ENCODE measurements around the gene ETNK1. TPM values are rescaled to one million over a fixed set of nuclear protein-coding genes. Genes with fewer than 3 reads are reported as not detected.
A peak's percentile ranks its signal among the peaks of the same experiment; 100 is the strongest.

The ETNK1 gene
- polyA plus RNA-seq, 3 donors, result 63.4 to 79.2 (median 76.9) TPM

GRCh38 chr12:22715254-22715653 is 90.3 kb downstream of the ETNK1 start:
- DNase-seq (ENCODE audit: extremely low read depth in 1 of 11, low read depth in 9 of 11, low spot score in 4 of 11), result no peak

GRCh38 chr12:22719745-22720144 is 94.8 kb downstream of the ETNK1 start:
- no peak for DNase-seq (ENCODE audit: extremely low read depth in 1 of 11, low read depth in 9 of 11, low spot score in 4 of 11)

GRCh38 chr12:22722081-22722480 is 97.1 kb downstream of the ETNK1 start:
- no peak for DNase-seq (ENCODE audit: extremely low read depth in 1 of 11, low read depth in 9 of 11, low spot score in 4 of 11)

DNA sequence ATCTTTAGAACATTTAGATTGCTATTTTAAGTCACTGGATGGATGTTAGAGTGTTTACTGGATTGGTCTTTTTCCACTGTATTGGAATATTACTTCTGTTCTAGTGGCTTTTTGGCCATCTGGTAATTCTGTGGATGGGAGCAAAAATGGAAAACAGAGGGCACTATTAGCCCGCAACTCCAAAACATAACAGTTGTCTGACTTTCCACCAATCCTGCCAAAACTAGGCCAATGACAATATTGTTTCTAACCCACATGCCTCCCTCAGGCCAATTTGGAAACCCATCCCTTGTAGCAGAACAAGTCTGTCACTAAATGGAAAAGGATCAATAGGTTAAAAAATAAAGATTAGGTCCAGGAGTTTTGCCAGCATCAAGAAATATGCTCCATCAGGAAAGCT is 97.8 kb downstream of the ETNK1 start:
- DNase-seq (ENCODE audit: extremely low read depth in 1 of 11, low read depth in 9 of 11, low spot score in 4 of 11), result no peak

DNA sequence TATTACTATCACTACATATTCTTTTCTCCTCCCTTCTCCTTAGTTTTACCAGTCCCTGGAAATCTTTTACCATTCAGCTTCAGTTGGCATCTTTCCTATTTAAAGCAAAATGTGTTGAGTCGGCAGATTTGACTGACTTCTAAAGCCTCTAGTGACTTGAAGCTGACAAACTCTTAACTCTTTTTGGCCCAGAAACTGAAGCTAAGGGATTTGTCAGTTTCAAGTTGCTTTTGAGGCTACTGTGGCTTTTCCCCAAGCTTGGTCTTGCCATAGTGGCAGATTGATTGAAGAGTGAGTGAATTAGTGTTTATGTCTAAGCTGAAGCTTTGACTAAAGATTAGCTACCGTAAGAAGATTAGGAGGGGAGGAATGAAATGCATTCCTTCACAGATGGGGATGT is 104.0 kb downstream of the ETNK1 start:
- no peak for DNase-seq (ENCODE audit: extremely low read depth in 1 of 11, low read depth in 9 of 11, low spot score in 4 of 11)

GRCh38 chr12:22729431-22729956 is 104.5 kb downstream of the ETNK1 start:
- DNase-seq (ENCODE audit: extremely low read depth in 1 of 11, low read depth in 9 of 11, low spot score in 4 of 11), result no peak

GRCh38 chr12:22729957-22730443 is 105.0 kb downstream of the ETNK1 start:
- DNase-seq (ENCODE audit: extremely low read depth in 1 of 11, low read depth in 9 of 11, low spot score in 4 of 11), result peak in 2 of 11 donors; percentile 6 to 7

DNA sequence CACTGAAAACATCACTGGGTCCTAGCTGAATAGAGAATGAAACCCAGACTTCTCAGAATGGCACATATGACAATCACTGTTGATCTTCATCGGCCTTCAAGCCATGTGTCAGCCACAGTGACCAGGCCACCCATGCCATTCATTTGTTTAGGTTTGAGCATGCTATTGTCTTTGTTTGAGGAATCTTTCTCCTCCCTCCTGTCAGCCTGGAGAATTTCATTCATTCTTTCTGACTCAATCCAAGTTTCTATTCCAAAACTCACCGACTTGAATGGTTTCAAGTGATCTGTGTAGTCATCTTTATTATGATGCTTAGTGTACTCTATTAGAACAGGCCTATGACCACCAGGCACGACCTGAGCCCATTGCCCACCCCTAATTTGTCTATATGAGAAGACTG is 106.3 kb downstream of the ETNK1 start:
- DNase-seq (ENCODE audit: extremely low read depth in 1 of 11, low read depth in 9 of 11, low spot score in 4 of 11), result no peak

DNA sequence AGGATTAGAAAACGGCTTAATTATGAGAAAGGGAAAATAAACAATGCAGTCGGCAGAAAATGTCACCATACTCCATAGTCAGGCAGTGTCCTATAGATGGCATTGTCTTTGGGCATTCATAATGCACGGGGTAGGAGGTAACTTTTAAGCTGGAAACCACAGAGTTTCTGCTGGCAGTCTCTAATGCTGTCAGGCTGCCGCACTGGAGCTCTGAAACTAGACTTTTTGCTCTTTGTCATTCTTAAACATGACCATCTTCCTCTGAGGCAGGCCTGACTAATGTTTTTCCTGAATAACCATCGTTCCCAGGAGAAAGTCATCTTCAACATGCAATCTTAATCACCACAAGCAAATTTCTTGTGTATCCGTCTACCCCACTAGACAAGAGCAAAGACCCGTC is 108.8 kb downstream of the ETNK1 start:
- DNase-seq (ENCODE audit: extremely low read depth in 1 of 11, low read depth in 9 of 11, low spot score in 4 of 11), result no peak

- no peak for DNase-seq (ENCODE audit: extremely low read depth in 1 of 11, low read depth in 9 of 11, low spot score in 4 of 11)
Observed at GRCh38 chr12:22738945-22739344, 114.0 kb downstream of the ETNK1 start.

Other genes starting within 250 kb of the ETNK1 start
- 10 to 100 TPM; 75.9 to 89.5 (median 88.9) TPM for gene C2CD5, start 80.6 kb upstream of the ETNK1 start, polyA plus RNA-seq (ENCODE audit: insufficient read length in 3 of 3)

Measured in renal cortex interstitium (tissue), 11 donors.